ENCODE data around the gene DRG2. TPM values are rescaled to one million over a fixed set of nuclear protein-coding genes. Genes with fewer than 3 reads are reported as not detected.

DRG2 gene
- total and polyA plus RNA-seq, 2 of the 8 experiments (the other 6 are each of a cell fraction or from before 2014, with no cell fraction given) = 44.6 to 47.8 TPM

DNA sequence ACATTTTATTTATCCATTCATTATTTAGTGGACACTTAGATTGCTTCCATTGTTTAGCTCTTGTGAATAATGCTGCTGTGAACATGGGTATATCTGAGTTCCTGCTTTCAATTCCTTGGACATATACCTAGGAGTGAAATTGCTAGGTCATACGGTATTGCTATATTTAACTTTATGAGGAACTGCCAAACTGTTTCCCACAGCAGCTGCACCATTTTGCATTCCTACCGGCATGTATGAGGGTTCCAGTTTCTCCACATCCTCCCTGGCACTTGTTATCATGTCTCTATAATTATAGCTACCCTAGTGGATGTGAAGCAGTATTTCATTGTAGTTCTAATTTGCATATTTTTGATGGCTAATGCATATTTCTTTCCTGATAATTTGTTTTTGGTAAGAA is 23.7 kb upstream of the DRG2 start (continued):
- no peak for TF ChIP-seq NRF1 (IDR thresholded peaks at IDR 0.05; ENCODE audit: low read depth, low read length)
- TF ChIP-seq CHD2 (IDR thresholded peaks at IDR 0.05; ENCODE audit: low read length) = no peak
- no peak for TF ChIP-seq GTF2F1 (IDR thresholded peaks at IDR 0.05; ENCODE audit: borderline replicate concordance, low read depth, low read length)
- TF ChIP-seq SUZ12 (IDR thresholded peaks at IDR 0.05; ENCODE audit: low read length) = no peak
- TF ChIP-seq RBBP5 (IDR thresholded peaks at IDR 0.05; ENCODE audit: borderline replicate concordance, low read depth, low read length) = no peak
